GM23248 (cell line): ENCODE measurements around the gene LRRC9. TPM values are rescaled to one million over a fixed set of nuclear protein-coding genes. Genes with fewer than 3 reads are reported as not detected.
A peak's percentile ranks its signal among the peaks of the same experiment; 100 is the strongest.

Source experiments
- DNase-seq: peaks from one replicate; pipeline ENCODE4 v3.0.0-alpha.2; 2015
- H2AFZ ChIP-seq: fragments of 200-600 bp; sonication (generic); 2 replicates; pipeline ENCODE4 v1.6.1; 2016; ENCODE audit warnings: antibody characterized with exemption
- H3F3A ChIP-seq: fragments of 200-600 bp; sonication (generic); 2 replicates; pipeline ENCODE4 v1.6.1; 2016; ENCODE audit warnings: mild to moderate bottlenecking, antibody characterized with exemption, mixed run types; ENCODE audit not compliant: insufficient read depth
- H3K27ac ChIP-seq: fragments of 200-600 bp; sonication (generic); 2 replicates; pipeline ENCODE4 v1.5.1; 2016; ENCODE audit warnings: mild to moderate bottlenecking
- H3K27me3 ChIP-seq: fragments of 200-600 bp; sonication (generic); replicated peaks from 2 replicates; pipeline ENCODE4 v1.6.1; 2016; ENCODE audit warnings: mild to moderate bottlenecking; ENCODE audit not compliant: insufficient read depth
- H3K36me3 ChIP-seq: fragments of 200-600 bp; sonication (generic); 2 replicates; pipeline ENCODE4 v1.6.1; 2016; ENCODE audit warnings: low read depth, mild to moderate bottlenecking
- H3K4me1 ChIP-seq: fragments of 200-600 bp; sonication (generic); 2 replicates; pipeline ENCODE4 v1.6.1; 2016; ENCODE audit warnings: mild to moderate bottlenecking; ENCODE audit not compliant: insufficient read depth
- H3K4me2 ChIP-seq: fragments of 200-600 bp; sonication (generic); one replicate; pipeline ENCODE4 v1.6.1; 2016; ENCODE audit warnings: mild to moderate bottlenecking; ENCODE audit not compliant: unreplicated experiment
- H3K4me3 ChIP-seq: fragments of 200-600 bp; sonication (generic); 2 replicates; pipeline ENCODE4 v1.5.1; 2016; ENCODE audit warnings: mild to moderate bottlenecking
- H3K79me2 ChIP-seq: fragments of 200-600 bp; sonication (generic); 2 replicates; pipeline ENCODE4 v1.6.1; 2016; ENCODE audit warnings: mild to moderate bottlenecking; ENCODE audit not compliant: insufficient read depth
- H3K9ac ChIP-seq: fragments of 200-600 bp; sonication (generic); 2 replicates; pipeline ENCODE4 v1.6.1; 2016; ENCODE audit warnings: mild to moderate bottlenecking
- H3K9me2 ChIP-seq: fragments of 200-600 bp; sonication (generic); 2 replicates; pipeline ENCODE4 v1.6.1; 2016; ENCODE audit warnings: mixed run types, mild to moderate bottlenecking, moderate library complexity; ENCODE audit not compliant: insufficient read depth
- H3K9me3 ChIP-seq: fragments of 200-600 bp; sonication (generic); one replicate; pipeline ENCODE4 v1.6.1; 2017; ENCODE audit warnings: low read depth
- H4K20me1 ChIP-seq: fragments of 200-600 bp; sonication (generic); 2 replicates; pipeline ENCODE4 v1.6.0; 2016; ENCODE audit not compliant: insufficient read depth
- EZH2 ChIP-seq: fragments of 200-600 bp; sonication (generic); IDR thresholded peaks from 2 replicates; pipeline ENCODE4 v1.6.1; 2018; ENCODE audit warnings: antibody characterized with exemption, mild to moderate bottlenecking; ENCODE audit not compliant: insufficient read depth, poor library complexity, severe bottlenecking
- EZH2phosphoT487 ChIP-seq: fragments of 200-600 bp; sonication (generic); IDR thresholded peaks from 2 replicates; pipeline ENCODE4 v1.6.1; 2018; ENCODE audit warnings: antibody characterized with exemption, moderate library complexity, mild to moderate bottlenecking, low read depth; ENCODE audit not compliant: insufficient read depth
- WGBS, 2 experiments: methylation state at CpG; one replicate each; pipeline ENCODE4 v1.1.6; 2015 to 2017; ENCODE audit warnings: low lambda C conversion rate in 2 of 2, low coverage in 1 of 2; ENCODE audit errors: missing lambda C conversion rate in 2 of 2; 5-methylcytosine and 5-hydroxymethylcytosine counted together
- in situ Hi-C: fragments of 300-500 bp; cut with MboI; formaldehyde crosslinking; loops from 2 replicates; pipeline ENCODE4 v1.15.0; 2020
- polyA plus RNA-seq: library from polyadenylated mRNA; unstranded; fragments of >200 nt; fragmentation: Nextera tagmentation; extraction: Ambion mirVana; gene quantifications from 2 replicates; pipeline ENCODE4 v1.2.1, GENCODE V29; 2016
- total RNA-seq: library from RNA; depleted of rRNA; stranded (reverse); fragments of >200 nt; shearing (Covaris generic); gene quantifications from 2 replicates; pipeline ENCODE4 v1.2.3, GENCODE V29; 2014

Gene LRRC9
- total and polyA plus RNA-seq, 2 experiments from 2014 or later: not detected

DNA sequence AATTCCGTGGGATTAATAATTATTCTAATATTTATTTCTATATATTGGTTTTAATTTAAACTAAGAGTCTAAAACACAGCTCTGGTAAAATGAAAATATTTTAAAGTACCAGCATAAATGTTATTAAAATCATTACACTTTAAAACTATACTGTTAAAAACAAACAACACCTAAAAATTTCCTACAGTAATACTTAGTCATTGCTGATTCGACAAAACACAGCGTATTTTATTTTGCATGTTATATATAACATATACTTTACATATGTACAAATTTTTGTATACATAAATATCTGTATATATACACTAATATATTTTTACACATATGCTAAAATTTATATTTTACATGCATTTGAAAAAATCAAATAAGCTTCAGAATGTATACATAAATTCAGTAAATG lies 165.7 kb downstream of the LRRC9 start:
- DNase-seq: no peak
- TF ChIP-seq EZH2 (no peak), EZH2phosphoT487 (no peak)
- H3K79me2 ChIP-seq: no peaks in the 10 kb centered on the region
- H3F3A ChIP-seq: no peaks in the 10 kb centered on the region
- H3K9me3 ChIP-seq: no peaks in the 10 kb centered on the region
- no peaks in the 10 kb centered on the region for H3K27me3 ChIP-seq
- no peak overlapping the region for H3K27ac ChIP-seq
- H3K4me3 ChIP-seq: no peak overlapping the region
- 92 to 94% methylated on average over 3 of the region's 3 CpGs for WGBS, 2 experiments
- no peak overlapping the region for H3K9ac ChIP-seq
- H3K36me3 ChIP-seq: no peaks in the 10 kb centered on the region
- H3K4me2 ChIP-seq: no peak overlapping the region
- H3K4me1 ChIP-seq: peaks cover 10% of the 10 kb centered on the region
- H2AFZ ChIP-seq: no peak overlapping the region
- no peaks in the 10 kb centered on the region for H3K9me2 ChIP-seq
- H4K20me1 ChIP-seq: no peaks in the 10 kb centered on the region
- in situ Hi-C loops: no loop called here

DNA sequence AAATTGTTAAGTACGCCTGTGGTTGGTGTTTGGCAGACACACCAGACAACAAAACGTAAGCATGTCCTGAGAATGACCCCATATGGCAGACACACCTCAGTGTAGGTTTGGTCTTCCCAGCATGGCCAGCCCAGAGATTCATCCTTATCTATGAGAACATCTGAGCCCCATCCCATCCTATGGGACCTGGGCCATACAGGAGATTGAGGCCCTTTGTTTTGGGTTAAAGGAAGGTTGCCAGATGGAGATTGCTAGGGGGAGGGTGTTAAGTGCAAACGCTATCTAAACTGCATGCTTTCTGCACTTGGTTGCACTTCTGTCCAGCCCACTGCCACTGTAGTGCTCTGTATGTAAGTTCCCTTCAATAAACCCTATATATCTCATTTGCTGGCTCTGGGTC lies 167.7 kb downstream of the LRRC9 start:
- WGBS, 2 experiments: 77 to 82% methylated on average over 3 of the region's 3 CpGs
- no peak overlapping the region for H3K4me2 ChIP-seq
- peaks cover 13% of the 10 kb centered on the region for H3K4me1 ChIP-seq
- H3K9me3 ChIP-seq: no peaks in the 10 kb centered on the region
- no peak overlapping the region for H3K9ac ChIP-seq
- H3K36me3 ChIP-seq: no peaks in the 10 kb centered on the region
- in situ Hi-C loops: no loop called here
- no peaks in the 10 kb centered on the region for H4K20me1 ChIP-seq
- H3K27me3 ChIP-seq: no peaks in the 10 kb centered on the region
- no peak overlapping the region for H3K4me3 ChIP-seq
- peaks cover 4% of the 10 kb centered on the region for H3K79me2 ChIP-seq
- no peaks in the 10 kb centered on the region for H3K9me2 ChIP-seq
- DNase-seq: no peak
- H2AFZ ChIP-seq: no peak overlapping the region
- H3K27ac ChIP-seq: no peak overlapping the region
- TF ChIP-seq EZH2phosphoT487 (no peak), EZH2 (no peak)
- peaks cover 9% of the 10 kb centered on the region for H3F3A ChIP-seq

DNA sequence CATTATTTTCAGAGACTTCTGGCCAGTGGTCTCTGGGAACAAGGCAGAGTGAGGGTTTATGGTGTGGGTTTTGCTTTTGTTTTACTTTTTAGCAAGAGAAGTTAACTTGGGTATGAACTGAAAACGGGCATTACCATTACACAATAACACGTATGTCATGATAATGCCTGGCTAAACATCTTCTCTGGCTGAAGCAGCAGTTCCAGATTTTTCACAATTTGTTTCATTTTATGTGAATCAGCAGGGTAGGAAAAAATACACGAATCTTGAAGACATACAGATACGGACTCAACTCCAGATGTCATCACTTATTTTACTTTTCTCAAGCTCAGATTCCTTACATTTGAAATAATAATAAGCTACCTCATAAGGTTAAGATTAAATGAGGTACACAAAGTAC lies 169.3 kb downstream of the LRRC9 start:
- no peak overlapping the region for H3K4me2 ChIP-seq
- no peaks in the 10 kb centered on the region for H3K9me3 ChIP-seq
- in situ Hi-C loops: no loop called here
- H3K79me2 ChIP-seq: peaks cover 19% of the 10 kb centered on the region
- no peaks in the 10 kb centered on the region for H3K27me3 ChIP-seq
- no peaks in the 10 kb centered on the region for H3K36me3 ChIP-seq
- peaks cover 24% of the 10 kb centered on the region for H3F3A ChIP-seq
- DNase-seq: no peak
- 29 to 34% methylated on average over 4 of the region's 4 CpGs for WGBS, 2 experiments
- H3K27ac ChIP-seq: no peak overlapping the region
- H3K4me1 ChIP-seq: peaks cover 18% of the 10 kb centered on the region
- H3K9me2 ChIP-seq: no peaks in the 10 kb centered on the region
- TF ChIP-seq EZH2phosphoT487 (no peak), EZH2 (no peak)
- H3K4me3 ChIP-seq: no peak overlapping the region
- no peak overlapping the region for H3K9ac ChIP-seq
- H4K20me1 ChIP-seq: no peaks in the 10 kb centered on the region
- peak overlapping the region; percentile 58 for H2AFZ ChIP-seq

- H3K36me3 ChIP-seq: no peaks in the 10 kb centered on the region
- H3K79me2 ChIP-seq: peaks cover 37% of the 10 kb centered on the region
- peak overlapping the region; percentile 94 for H2AFZ ChIP-seq
- no peaks in the 10 kb centered on the region for H3K27me3 ChIP-seq
- DNase-seq: peak; percentile 74
- peak overlapping the region; percentile 98 for H3K9ac ChIP-seq
- peak overlapping the region; percentile 98 for H3K27ac ChIP-seq
- H3K9me2 ChIP-seq: no peaks in the 10 kb centered on the region
- peaks cover 26% of the 10 kb centered on the region for H3F3A ChIP-seq
- in situ Hi-C loops: no loop called here
- H3K4me3 ChIP-seq: peak overlapping the region; percentile 94
- 8 to 10% methylated on average over 16 of the region's 16 CpGs for WGBS, 2 experiments
- H3K4me1 ChIP-seq: peaks cover 28% of the 10 kb centered on the region
- H3K4me2 ChIP-seq: peak overlapping the region; percentile 80
- TF ChIP-seq EZH2phosphoT487: no peak
- no peak for TF ChIP-seq EZH2
- H3K9me3 ChIP-seq: no peaks in the 10 kb centered on the region
- H4K20me1 ChIP-seq: no peaks in the 10 kb centered on the region
Observed at GRCh38 chr14:60090864-60091519, 171.0 kb downstream of the LRRC9 start.
